Testis (tissue), 3 donors: ENCODE results near the gene MFAP5. TPM values are rescaled to one million over a fixed set of nuclear protein-coding genes. Genes with fewer than 3 reads are reported as not detected.

Source experiments
- DNase-seq: peaks from one replicate; pipeline ENCODE4 v3.0.0-alpha.2; 2019
- H3K27ac ChIP-seq, 2 donors: fragments of 200-600 bp; sonication (generic); one replicate each; pipeline ENCODE4 v1.5.1; 2019
- H3K27me3 ChIP-seq: fragments of 200-600 bp; sonication (generic); one replicate; pipeline ENCODE4 v1.5.1; 2019
- H3K36me3 ChIP-seq: fragments of 200-600 bp; sonication (generic); one replicate; pipeline ENCODE4 v1.5.1; 2017; ENCODE audit warnings: low read depth; ENCODE audit errors: missing control alignments
- H3K4me1 ChIP-seq: fragments of 200-600 bp; sonication (generic); one replicate; pipeline ENCODE4 v1.5.1; 2019
- H3K4me3 ChIP-seq, 2 donors: fragments of 200-600 bp; sonication (generic); one replicate each; pipeline ENCODE4 v1.5.1; 2017 to 2019
- H3K9me3 ChIP-seq: fragments of 200-600 bp; sonication (generic); one replicate; pipeline ENCODE4 v1.5.1; 2017
- CTCF ChIP-seq, 3 experiments: fragments of 450-650 bp in 2 of 3; fragments of 200-600 bp in 1 of 3; sonication (generic) in 1 of 3; IDR thresholded peaks; one replicate each; pipeline ENCODE4 v1.5.1; 2016 to 2019; ENCODE audit warnings: antibody characterized with exemption in 3 of 3, mild to moderate bottlenecking in 2 of 3, moderate library complexity in 1 of 3
- POLR2A ChIP-seq: fragments of 450-650 bp; IDR thresholded peaks from one replicate; pipeline ENCODE4 v1.6.1; 2017; ENCODE audit warnings: antibody characterized with exemption, mild to moderate bottlenecking, moderate library complexity
- whole genome bisulfite sequencing, 2 donors: methylation state at CpG; one replicate each; pipeline ENCODE4 v1.1.5; 2018; 5-methylcytosine and 5-hydroxymethylcytosine counted together
- intact Hi-C: fragments of 100-400 bp; cut with DNase I; formaldehyde crosslinking; loops from one replicate; pipeline ENCODE4 v1.15.1; 2023; ENCODE audit warnings: low total_unique reads
- polyA plus RNA-seq: library from polyadenylated mRNA; stranded (reverse); fragments of 350-450 nt; fragmentation: Illumina TruSeq; extraction: RNeasy Lipid Tissue Mini Kit (QIAGEN cat#74804); gene quantifications from one replicate; pipeline ENCODE4 v1.2.3, GENCODE V29; 2014; ENCODE audit warnings: low read depth, low replicate concordance; ENCODE audit not compliant: insufficient read depth
- total RNA-seq, 2 donors: library from RNA; depleted of rRNA; stranded (reverse); fragments of >200 nt; gene quantifications; one replicate each; pipeline ENCODE4 v1.2.3, GENCODE V29; 2016

The MFAP5 gene
- total and polyA plus RNA-seq, 3 donors from 2014 or later: 3.8 to 41.1 (median 5.9) TPM

- H3K9me3 ChIP-seq: no peaks in the 10 kb centered on the region
- intact Hi-C loops: no loop called here
- TF ChIP-seq CTCF (IDR thresholded peaks at IDR 0.05) (no peak), POLR2A (no peak)
Observed at GRCh38 chr12:8687846-8688601, 25.4 kb upstream of the MFAP5 start.

GRCh38 chr12:8685051-8685450 is 22.4 kb upstream of the MFAP5 start:
- intact Hi-C loops: no loop called here
- no peaks in the 10 kb centered on the region for H3K27me3 ChIP-seq
- H3K27ac ChIP-seq: no peak overlapping the region
- H3K9me3 ChIP-seq: no peaks in the 10 kb centered on the region
- no peak for DNase-seq
- H3K4me1 ChIP-seq: peaks cover 29% of the 10 kb centered on the region
- WGBS, 2 donors: 82 to 89% methylated on average over 2 of the region's 2 CpGs
- no peak overlapping the region for H3K4me3 ChIP-seq
- TF ChIP-seq POLR2A (no peak), CTCF (IDR thresholded peaks at IDR 0.05) (no peak)
- no peaks in the 10 kb centered on the region for H3K36me3 ChIP-seq

More at GRCh38 chr12:8687846-8688601, 25.4 kb upstream of the MFAP5 start:
- H3K4me3 ChIP-seq: no peak overlapping the region
- peak overlapping the region; percentile 22 to 54 for H3K27ac ChIP-seq
- H3K4me1 ChIP-seq: peaks cover 19% of the 10 kb centered on the region
- 31 to 33% methylated on average over 2 of the region's 2 CpGs for WGBS, 2 donors
- peak; percentile 86 for DNase-seq
- H3K27me3 ChIP-seq: no peaks in the 10 kb centered on the region
- H3K36me3 ChIP-seq: no peaks in the 10 kb centered on the region

- H3K27ac ChIP-seq: peak overlapping the region; percentile 19 to 31
- no peak overlapping the region for H3K4me3 ChIP-seq
- no peak for DNase-seq
- H3K9me3 ChIP-seq: no peaks in the 10 kb centered on the region
- WGBS, 2 donors: 39 to 41% methylated on average over 10 to 11 of the region's 11 CpGs
- intact Hi-C loops: loop anchor here (5.0 kb wide), 1 partner anchor 211 kb away; no protein-coding TSS in a partner anchor
- H3K27me3 ChIP-seq: no peaks in the 10 kb centered on the region
- TF ChIP-seq CTCF (IDR thresholded peaks at IDR 0.05): no peak
- no peak for TF ChIP-seq POLR2A
- H3K36me3 ChIP-seq: no peaks in the 10 kb centered on the region
- H3K4me1 ChIP-seq: peaks cover 11% of the 10 kb centered on the region
Observed at GRCh38 chr12:8681129-8681884, 18.7 kb upstream of the MFAP5 start.

GRCh38 chr12:8680533-8680932 is 17.9 kb upstream of the MFAP5 start:
- peak overlapping the region in 1 of 2 donors; percentile 31 for H3K27ac ChIP-seq
- H3K9me3 ChIP-seq: no peaks in the 10 kb centered on the region
- H3K4me3 ChIP-seq: no peak overlapping the region
- WGBS, 2 donors: 49 to 59% methylated on average over 9 of the region's 9 CpGs
- peak; percentile 36 for DNase-seq
- no peaks in the 10 kb centered on the region for H3K27me3 ChIP-seq
- TF ChIP-seq CTCF (IDR thresholded peaks at IDR 0.05) (peak in 2 of 3 experiments; percentile 22 to 43), POLR2A (no peak)
- peaks cover 11% of the 10 kb centered on the region for H3K4me1 ChIP-seq
- intact Hi-C loops: loop anchor here (5.0 kb wide), 1 partner anchor 212 kb away; no protein-coding TSS in a partner anchor
- no peaks in the 10 kb centered on the region for H3K36me3 ChIP-seq
